ENCODE results near the gene TESK2.
"Not testable (repeated sequence)": the region's sequence is repeated elsewhere in the genome, so short reads cannot be mapped to it uniquely, and the experiment has no call there.

TESK2 gene

DNA sequence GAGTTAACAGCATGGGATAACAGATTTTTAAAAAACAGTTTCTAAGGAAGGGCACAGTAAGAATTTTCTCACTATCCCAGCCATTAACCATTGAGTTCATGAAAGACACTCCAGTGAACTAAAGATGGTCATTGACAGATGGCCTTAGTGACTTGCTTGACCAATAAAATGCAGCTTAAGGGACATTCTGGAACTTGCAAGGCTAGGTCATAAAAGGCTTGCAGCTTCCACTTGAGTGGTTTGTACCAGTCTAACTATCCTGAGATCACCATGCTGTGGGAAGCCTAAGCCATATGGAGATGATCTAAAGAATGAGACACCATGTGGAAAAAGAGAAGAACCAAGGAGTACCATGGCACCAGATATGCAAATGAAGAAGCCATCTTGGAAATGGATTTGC, 112.8 kb downstream of the TESK2 start:
- in situ Hi-C loops (cut with HindIII; ENCODE audit: low sequenced_read_pairs), result no loop called here

DNA sequence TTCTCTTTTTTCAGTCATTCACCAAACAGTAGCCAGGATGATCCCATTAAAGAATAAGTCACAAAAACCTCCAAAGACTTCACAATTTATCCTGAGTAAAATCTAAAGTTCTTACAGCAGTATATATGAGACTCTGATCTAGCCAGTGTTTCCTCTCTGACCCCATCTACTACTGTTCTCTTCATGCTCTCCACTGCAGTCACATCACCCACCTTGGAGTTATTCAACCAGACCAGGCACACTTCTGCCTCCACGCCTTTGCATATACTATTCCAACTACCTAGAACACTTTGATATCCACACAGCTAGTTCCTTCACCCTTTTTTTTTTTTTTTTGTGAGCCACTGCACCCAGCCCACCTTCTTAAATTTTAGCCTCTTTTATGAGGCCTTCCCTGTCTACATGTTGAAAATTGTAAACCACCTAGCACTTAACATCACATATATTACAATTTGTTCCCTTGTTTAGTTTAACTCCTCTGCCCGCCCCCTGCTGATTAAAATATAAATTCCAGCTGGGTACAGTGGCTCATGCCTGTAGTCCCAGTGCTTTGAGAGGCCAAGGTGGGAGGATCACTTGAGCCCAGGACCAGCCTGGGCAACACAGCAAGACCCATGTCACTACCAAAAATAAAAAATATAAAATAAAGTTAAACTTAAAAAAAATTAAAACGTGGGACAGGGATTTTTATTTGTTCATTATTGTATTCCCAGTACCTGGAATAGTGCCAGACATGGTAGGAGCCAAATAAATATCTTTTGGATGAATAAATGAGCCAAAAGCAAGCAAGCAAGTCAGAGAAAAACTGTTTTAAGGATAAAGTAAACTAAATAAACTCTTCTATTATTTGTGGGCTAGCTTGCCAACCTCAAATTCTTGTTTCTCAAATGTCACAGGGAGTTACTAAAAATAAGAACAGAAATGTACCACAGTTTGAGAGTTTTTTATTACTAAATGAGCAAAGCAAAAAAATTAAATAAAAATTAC, 115.6 kb downstream of the TESK2 start:
- TF ChIP-seq, protein P1, sequence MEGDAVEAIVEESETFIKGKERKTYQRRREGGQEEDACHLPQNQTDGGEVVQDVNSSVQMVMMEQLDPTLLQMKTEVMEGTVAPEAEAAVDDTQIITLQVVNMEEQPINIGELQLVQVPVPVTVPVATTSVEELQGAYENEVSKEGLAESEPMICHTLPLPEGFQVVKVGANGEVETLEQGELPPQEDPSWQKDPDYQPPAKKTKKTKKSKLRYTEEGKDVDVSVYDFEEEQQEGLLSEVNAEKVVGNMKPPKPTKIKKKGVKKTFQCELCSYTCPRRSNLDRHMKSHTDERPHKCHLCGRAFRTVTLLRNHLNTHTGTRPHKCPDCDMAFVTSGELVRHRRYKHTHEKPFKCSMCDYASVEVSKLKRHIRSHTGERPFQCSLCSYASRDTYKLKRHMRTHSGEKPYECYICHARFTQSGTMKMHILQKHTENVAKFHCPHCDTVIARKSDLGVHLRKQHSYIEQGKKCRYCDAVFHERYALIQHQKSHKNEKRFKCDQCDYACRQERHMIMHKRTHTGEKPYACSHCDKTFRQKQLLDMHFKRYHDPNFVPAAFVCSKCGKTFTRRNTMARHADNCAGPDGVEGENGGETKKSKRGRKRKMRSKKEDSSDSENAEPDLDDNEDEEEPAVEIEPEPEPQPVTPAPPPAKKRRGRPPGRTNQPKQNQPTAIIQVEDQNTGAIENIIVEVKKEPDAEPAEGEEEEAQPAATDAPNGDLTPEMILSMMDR (IDR thresholded peaks at IDR 0.05; ENCODE audit: low read depth, low read length, missing control alignments), result no peak
- no peak overlapping the region for H3K4me3 ChIP-seq (ENCODE audit: low read depth, low read length)
- in situ Hi-C loops (cut with HindIII; ENCODE audit: low sequenced_read_pairs), result no loop called here
- no peak for DNase-seq (ENCODE audit: low read depth)

More for the DNA sequence above, 112.8 kb downstream of the TESK2 start:
- TF ChIP-seq, protein P1 (IDR thresholded peaks at IDR 0.05; ENCODE audit: low read depth, low read length, missing control alignments), result no peak
- DNase-seq (ENCODE audit: low read depth), result no peak
- no peak overlapping the region for H3K4me3 ChIP-seq (ENCODE audit: low read depth, low read length)

DNA sequence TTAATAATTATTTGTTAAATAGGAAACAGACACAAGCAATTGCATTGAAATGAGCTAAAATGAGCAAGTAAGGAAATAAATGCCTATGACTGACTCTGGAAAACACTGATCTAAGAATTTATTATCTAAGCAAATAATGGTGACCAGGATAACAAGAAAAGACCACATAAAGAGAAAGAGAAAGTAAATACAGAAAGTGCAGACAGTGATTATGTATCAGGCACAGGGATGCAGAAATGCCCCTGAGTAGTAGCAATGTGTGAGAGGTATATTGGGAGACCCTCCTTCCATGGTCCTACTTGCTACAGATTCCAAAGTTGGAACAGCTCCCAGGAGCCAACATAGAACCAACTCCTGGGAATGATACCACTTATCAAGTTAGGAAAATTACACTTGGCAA, 117.4 kb downstream of the TESK2 start:
- no peak overlapping the region for H3K4me3 ChIP-seq (ENCODE audit: low read depth, low read length)
- in situ Hi-C loops (cut with HindIII; ENCODE audit: low sequenced_read_pairs), result no loop called here
- TF ChIP-seq, protein P1 (IDR thresholded peaks at IDR 0.05; ENCODE audit: low read depth, low read length, missing control alignments), result no peak

GRCh38 chr1:45370575-45370974, 120.4 kb downstream of the TESK2 start:
- in situ Hi-C loops (cut with HindIII; ENCODE audit: low sequenced_read_pairs), result no loop called here
- no peak for DNase-seq (ENCODE audit: low read depth)
- TF ChIP-seq, protein P1 (IDR thresholded peaks at IDR 0.05; ENCODE audit: low read depth, low read length, missing control alignments), result no peak
- no peak overlapping the region for H3K4me3 ChIP-seq (ENCODE audit: low read depth, low read length)

More for the DNA sequence above, 117.4 kb downstream of the TESK2 start:
- no peak for DNase-seq (ENCODE audit: low read depth)

GRCh38 chr1:45365051-45365450, 125.9 kb downstream of the TESK2 start:
- no peak for DNase-seq (ENCODE audit: low read depth)
- in situ Hi-C loops (cut with HindIII; ENCODE audit: low sequenced_read_pairs), result no loop called here
- TF ChIP-seq, protein P1 (IDR thresholded peaks at IDR 0.05; ENCODE audit: low read depth, low read length, missing control alignments), result no peak
- H3K4me3 ChIP-seq (ENCODE audit: low read depth, low read length), result no peak overlapping the region

- TF ChIP-seq, protein P1 (IDR thresholded peaks at IDR 0.05; ENCODE audit: low read depth, low read length, missing control alignments), result no peak
- no peak overlapping the region for H3K4me3 ChIP-seq (ENCODE audit: low read depth, low read length)
- DNase-seq (ENCODE audit: low read depth), result no peak
- in situ Hi-C loops (cut with HindIII; ENCODE audit: low sequenced_read_pairs), result no loop called here
These were observed 126.7 kb downstream of the TESK2 start for GRCh38 chr1:45364294-45364693.

DNA sequence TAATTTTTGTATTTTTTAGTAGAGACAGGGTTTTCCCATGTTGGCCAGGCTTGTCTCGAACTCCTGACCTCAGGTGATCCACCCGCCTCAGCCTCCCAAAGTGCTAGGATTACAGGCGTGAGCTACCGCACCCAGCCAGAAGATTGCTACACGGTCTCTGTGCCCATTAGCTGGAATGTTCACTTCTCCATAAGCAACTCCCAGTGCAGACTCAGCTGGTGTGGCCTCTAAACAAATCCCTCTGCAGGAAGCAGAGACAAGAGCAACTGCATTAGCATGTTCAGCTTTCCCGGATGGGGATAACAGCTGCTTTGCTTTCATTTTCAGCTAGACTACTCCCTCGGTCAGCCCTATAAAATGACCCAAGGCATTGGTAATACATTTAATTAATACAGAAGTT, 130.0 kb downstream of the TESK2 start:
- in situ Hi-C loops (cut with HindIII; ENCODE audit: low sequenced_read_pairs); DNase-seq (ENCODE audit: low read depth); H3K4me3 ChIP-seq (ENCODE audit: low read depth, low read length): not testable (repeated sequence)

All from astrocyte of the cerebellum (primary cell).